Spleen (tissue), 7 donors: ENCODE data around the gene COL27A1.

Source experiments
- POLR2A ChIP-seq, 3 donors: fragments of 450-650 bp; IDR thresholded peaks; one replicate each; pipeline ENCODE4 v1.5.1; 2017; ENCODE audit warnings: antibody characterized with exemption in 3 of 3, mild to moderate bottlenecking in 1 of 3
- TF ChIP-seq, protein P1 (sequence below), 11 experiments: fragments of 200-600 bp in 7 of 11; fragments of 450-650 bp in 4 of 11; sonication (generic) in 4 of 11; IDR thresholded peaks in 8 of 11; conservative IDR thresholded peaks in 3 of 11; 1 replicate in 7 of 11; 2 replicates in 4 of 11; pipeline versions ENCODE4 v1.4.0 to v1.8.0; 2016 to 2021; ENCODE audit warnings: antibody characterized with exemption in 11 of 11, inconsistent platforms in 4 of 11, mild to moderate bottlenecking in 1 of 11
- donor health status: DM: no; HTN: no; CAD: no; lungs with moderate emphysema.
- donor health status: DM: no; HTN: no; CAD: no.
- donor health status: DM: no; HTN: no; CAD: no.

DNA sequence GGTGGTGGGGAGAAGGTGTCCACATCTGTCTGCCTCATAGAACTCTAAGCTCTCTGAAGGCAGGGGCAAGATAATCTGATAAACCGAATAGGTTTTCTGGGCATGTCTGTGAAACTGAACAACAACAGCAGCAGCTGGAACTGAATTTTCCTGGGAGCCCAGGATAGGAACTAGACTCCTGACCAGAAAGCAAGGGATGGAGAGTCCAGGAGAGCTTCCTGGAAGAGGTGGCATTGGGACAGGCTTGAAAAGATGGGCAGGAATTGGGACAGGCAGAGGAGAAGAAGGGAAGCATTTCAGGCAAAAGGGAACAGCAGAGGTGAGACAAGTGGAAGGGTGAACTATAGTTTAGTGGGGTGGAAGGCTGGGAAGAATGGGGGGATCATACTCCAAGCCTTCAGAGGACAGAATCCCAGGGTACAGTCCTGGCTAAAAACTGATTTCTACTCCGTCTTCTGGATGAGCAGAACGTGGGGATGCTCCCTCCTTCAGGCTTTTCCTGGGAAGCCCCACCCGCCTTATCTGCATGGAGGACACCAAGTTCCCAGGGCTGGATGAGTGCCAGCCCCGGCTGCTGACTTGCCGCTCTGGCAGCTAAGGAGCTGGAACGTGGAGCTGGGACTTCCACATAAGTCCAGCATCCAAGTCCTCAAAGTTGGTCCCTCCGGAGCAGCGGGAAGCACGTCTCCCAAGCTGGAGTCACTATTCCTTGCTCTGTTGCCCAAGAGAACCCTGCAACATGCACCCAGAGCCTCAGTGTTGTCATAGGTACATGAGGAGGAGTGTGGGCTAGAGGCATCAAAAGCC, 42.4 kb upstream of the COL27A1 start:
- TF ChIP-seq POLR2A (IDR thresholded peaks at IDR 0.05) = no peak
- TF ChIP-seq, protein P1, sequence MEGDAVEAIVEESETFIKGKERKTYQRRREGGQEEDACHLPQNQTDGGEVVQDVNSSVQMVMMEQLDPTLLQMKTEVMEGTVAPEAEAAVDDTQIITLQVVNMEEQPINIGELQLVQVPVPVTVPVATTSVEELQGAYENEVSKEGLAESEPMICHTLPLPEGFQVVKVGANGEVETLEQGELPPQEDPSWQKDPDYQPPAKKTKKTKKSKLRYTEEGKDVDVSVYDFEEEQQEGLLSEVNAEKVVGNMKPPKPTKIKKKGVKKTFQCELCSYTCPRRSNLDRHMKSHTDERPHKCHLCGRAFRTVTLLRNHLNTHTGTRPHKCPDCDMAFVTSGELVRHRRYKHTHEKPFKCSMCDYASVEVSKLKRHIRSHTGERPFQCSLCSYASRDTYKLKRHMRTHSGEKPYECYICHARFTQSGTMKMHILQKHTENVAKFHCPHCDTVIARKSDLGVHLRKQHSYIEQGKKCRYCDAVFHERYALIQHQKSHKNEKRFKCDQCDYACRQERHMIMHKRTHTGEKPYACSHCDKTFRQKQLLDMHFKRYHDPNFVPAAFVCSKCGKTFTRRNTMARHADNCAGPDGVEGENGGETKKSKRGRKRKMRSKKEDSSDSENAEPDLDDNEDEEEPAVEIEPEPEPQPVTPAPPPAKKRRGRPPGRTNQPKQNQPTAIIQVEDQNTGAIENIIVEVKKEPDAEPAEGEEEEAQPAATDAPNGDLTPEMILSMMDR (IDR thresholded peaks at IDR 0.05 in 8 of 11, conservative IDR thresholded peaks at IDR 0.05 in 3 of 11) = no peak
